Neural cell (in vitro differentiated cells): ENCODE measurements around the gene AEN. TPM values are rescaled to one million over a fixed set of nuclear protein-coding genes. Genes with fewer than 3 reads are reported as not detected.

ENCODE experiments used
- H2AFZ ChIP-seq: fragments of 200-600, 300-800 bp; sonication (generic), shearing (Covaris generic); 2 replicates; pipeline ENCODE4 v1.6.0; 2014; ENCODE audit warnings: low read depth, mild to moderate bottlenecking, antibody characterized with exemption, low read length, moderate library complexity
- H3F3A ChIP-seq: fragments of 200-600 bp; shearing (Covaris generic); 2 replicates; pipeline ENCODE4 v1.6.1; 2016; ENCODE audit warnings: mild to moderate bottlenecking, moderate library complexity, mixed read lengths, antibody characterized with exemption, low read length; ENCODE audit not compliant: insufficient read depth, poor library complexity, severe bottlenecking
- H3K27ac ChIP-seq: fragments of 200-600, 300-800 bp; sonication (generic), shearing (Covaris generic); 2 replicates; pipeline ENCODE4 v1.5.1; 2014; ENCODE audit warnings: mild to moderate bottlenecking, low read length, moderate library complexity
- H3K27me3 ChIP-seq: fragments of 300-800, 200-600 bp; sonication (generic), shearing (Covaris generic); 2 replicates; pipeline ENCODE4 v1.6.0; 2014; ENCODE audit warnings: mild to moderate bottlenecking, low read depth, low read length, moderate library complexity; ENCODE audit not compliant: insufficient read depth
- H3K36me3 ChIP-seq: fragments of 300-800, 200-600 bp; sonication (generic), shearing (Covaris generic); 2 replicates; pipeline ENCODE4 v1.5.1; 2014; ENCODE audit warnings: mild to moderate bottlenecking, antibody characterized with exemption, low read length, moderate library complexity; ENCODE audit not compliant: insufficient read depth
- H3K4me2 ChIP-seq: fragments of 300-800, 200-600 bp; sonication (generic), shearing (Covaris generic); 2 replicates; pipeline ENCODE4 v1.6.0; 2014; ENCODE audit warnings: mild to moderate bottlenecking, low read length
- H3K4me3 ChIP-seq: fragments of 300-800, 200-600 bp; sonication (generic), shearing (Covaris generic); 2 replicates; pipeline ENCODE4 v1.5.1; 2014; ENCODE audit warnings: mild to moderate bottlenecking, low read length, moderate library complexity
- H3K79me2 ChIP-seq: fragments of 200-600 bp; shearing (Covaris generic); replicated peaks from 2 replicates; pipeline ENCODE4 v1.6.0; 2014; ENCODE audit warnings: mild to moderate bottlenecking, low read length, moderate library complexity; ENCODE audit not compliant: insufficient read depth
- H3K9ac ChIP-seq: fragments of 300-800, 200-600 bp; sonication (generic), shearing (Covaris generic); 2 replicates; pipeline ENCODE4 v1.6.1; 2016; ENCODE audit warnings: mild to moderate bottlenecking, low read length, mixed read lengths
- H3K9me2 ChIP-seq: fragments of 200-600 bp; shearing (Covaris generic); 2 replicates; pipeline ENCODE4 v1.6.1; 2016; ENCODE audit warnings: mild to moderate bottlenecking, low read length, mixed read lengths; ENCODE audit not compliant: insufficient read depth
- H3K9me3 ChIP-seq: fragments of 200-600, 300-800 bp; sonication (generic), shearing (Covaris generic); 2 replicates; pipeline ENCODE4 v1.6.1; 2016; ENCODE audit warnings: mild to moderate bottlenecking, mixed run types, low read length, moderate library complexity, mixed read lengths
- H4K20me1 ChIP-seq: fragments of 200-600 bp; shearing (Covaris generic); 2 replicates; pipeline ENCODE4 v1.6.1; 2016; ENCODE audit warnings: mild to moderate bottlenecking, mixed run types; ENCODE audit not compliant: insufficient read depth
- EP300 ChIP-seq: fragments of 450-650 bp; conservative IDR thresholded peaks from 2 replicates; pipeline ENCODE4 v1.6.1; 2014; ENCODE audit warnings: antibody characterized with exemption, mild to moderate bottlenecking, moderate library complexity; ENCODE audit not compliant: poor library complexity, severe bottlenecking
- EZH2 ChIP-seq: fragments of 200-600, 300-800 bp; shearing (Covaris generic), sonication (generic); IDR thresholded peaks from 2 replicates; pipeline ENCODE4 v1.6.1; 2014; ENCODE audit warnings: antibody characterized with exemption, low read length, borderline replicate concordance, mild to moderate bottlenecking; ENCODE audit not compliant: insufficient read depth, poor library complexity, severe bottlenecking
- MXI1 ChIP-seq: fragments of 450-650 bp; conservative IDR thresholded peaks from 2 replicates; pipeline ENCODE4 v1.6.1; 2014; ENCODE audit warnings: antibody characterized with exemption, mild to moderate bottlenecking; ENCODE audit not compliant: poor library complexity, severe bottlenecking
- POLR2AphosphoS5 ChIP-seq: IDR thresholded peaks from 2 replicates; pipeline ENCODE4 v1.6.1; 2012
- RAD21 ChIP-seq: fragments of 450-650 bp; conservative IDR thresholded peaks from 2 replicates; pipeline ENCODE4 v1.6.1; 2014; ENCODE audit warnings: antibody characterized with exemption, mild to moderate bottlenecking, moderate library complexity
- SMC3 ChIP-seq: fragments of 450-650 bp; conservative IDR thresholded peaks from 2 replicates; pipeline ENCODE4 v1.6.1; 2014; ENCODE audit warnings: antibody characterized with exemption, mild to moderate bottlenecking, moderate library complexity; ENCODE audit not compliant: poor library complexity
- TAF1 ChIP-seq: IDR thresholded peaks from 2 replicates; pipeline ENCODE4 v1.6.1; 2012; ENCODE audit warnings: low read depth
- polyA plus RNA-seq: library from polyadenylated mRNA; depleted of rRNA; stranded (reverse); fragments of >200 nt; gene quantifications from 2 replicates; pipeline ENCODE4 v1.2.3, GENCODE V29; 2014
- TF ChIP-seq, protein P1 (sequence below): IDR thresholded peaks from 2 replicates; pipeline ENCODE4 v1.6.1; 2012; ENCODE audit warnings: borderline replicate concordance
- TF ChIP-seq, protein P2 (sequence below): fragments of 450-650 bp; IDR thresholded peaks from 2 replicates; pipeline ENCODE4 v1.5.1; 2014; ENCODE audit warnings: antibody characterized with exemption, mild to moderate bottlenecking, moderate library complexity; ENCODE audit not compliant: poor library complexity, severe bottlenecking

Gene AEN
- polyA plus RNA-seq, 1 donor from 2014 or later = 17.2 TPM

DNA sequence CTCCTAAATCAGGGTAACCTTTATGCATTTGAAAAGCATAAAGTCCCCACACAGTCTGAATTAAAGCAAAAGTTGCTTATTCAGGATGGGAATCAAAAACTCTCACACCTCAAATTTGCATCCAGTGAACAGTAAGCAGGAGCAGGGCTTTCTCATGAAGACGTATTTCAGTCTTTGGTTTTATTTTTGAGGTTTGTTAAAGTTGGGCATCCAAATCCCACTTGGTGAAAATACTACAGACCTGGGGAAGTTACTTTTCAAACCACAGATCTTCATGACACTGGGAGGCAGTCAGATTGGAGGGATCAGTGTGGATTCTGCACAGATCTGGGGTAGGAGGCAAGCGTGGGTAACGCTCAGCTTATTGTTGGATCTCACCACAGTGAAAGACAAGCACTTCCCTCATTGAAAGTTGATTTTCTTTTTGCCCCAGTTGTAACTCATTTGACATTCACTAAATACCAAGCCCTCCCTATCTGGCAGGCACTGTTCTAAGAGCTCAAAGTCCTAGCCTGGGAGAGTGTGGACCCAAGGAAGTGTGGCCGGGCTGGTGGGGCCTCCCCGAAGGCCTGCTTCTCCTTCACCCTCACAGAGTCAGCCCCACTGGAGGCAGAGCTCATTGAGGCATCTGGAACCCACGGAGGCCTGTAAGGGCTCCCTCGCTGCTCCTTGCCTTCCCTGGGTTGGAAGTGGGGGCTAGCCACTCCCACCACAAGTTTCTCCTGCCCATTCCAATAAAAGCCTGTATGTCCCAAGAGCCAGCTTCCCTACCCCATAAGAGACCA is 16.9 kb downstream of the AEN start:
- Histone ChIP-seq H4K20me1 (no peaks in the 10 kb centered on the region), H2AFZ (no peak overlapping the region), H3K27ac (no peak overlapping the region), H3K4me3 (no peak overlapping the region), H3F3A (no peaks in the 10 kb centered on the region), H3K9ac (no peak overlapping the region), H3K79me2 (no peaks in the 10 kb centered on the region), H3K36me3 (no peaks in the 10 kb centered on the region), H3K27me3 (no peaks in the 10 kb centered on the region), H3K9me2 (no peaks in the 10 kb centered on the region), H3K4me2 (no peak overlapping the region), H3K9me3 (no peaks in the 10 kb centered on the region)
- no peak for TF ChIP-seq POLR2AphosphoS5

DNA sequence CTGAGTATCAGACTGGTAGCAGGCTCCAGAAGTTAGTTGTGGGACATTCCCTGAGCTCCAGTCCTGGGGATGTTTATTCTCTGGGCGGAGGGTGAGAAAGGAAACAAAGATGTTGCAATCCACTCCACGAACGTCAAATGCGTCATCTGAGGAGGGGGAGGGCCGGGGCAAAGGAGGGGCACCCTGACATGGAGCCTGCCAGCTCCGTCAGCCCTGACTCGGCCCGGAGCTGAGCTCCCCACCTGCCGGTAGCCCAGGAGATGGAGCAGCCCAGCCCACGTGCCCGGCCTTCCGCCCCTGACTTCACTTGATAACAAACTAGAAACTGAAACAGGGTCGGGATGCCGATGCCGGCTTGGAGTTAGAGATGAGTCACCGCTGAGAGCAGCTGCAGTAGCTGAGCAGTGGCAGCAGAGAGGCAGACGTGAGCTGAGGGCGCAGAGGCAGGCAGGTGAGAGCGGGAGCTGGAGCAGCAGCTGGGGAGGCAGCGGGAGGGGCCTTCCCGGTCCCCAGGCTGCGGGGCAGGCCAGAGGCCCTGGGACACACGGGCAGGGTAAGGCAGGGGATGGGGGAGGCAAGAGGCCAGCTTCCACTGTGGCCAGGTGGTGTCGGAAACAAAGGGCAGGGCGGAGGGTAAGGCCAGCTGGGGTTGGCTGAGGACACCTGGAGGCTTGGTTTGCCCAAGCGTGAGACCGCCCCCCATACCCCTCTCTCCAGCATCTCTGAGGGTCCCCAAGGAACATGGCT is 17.7 kb downstream of the AEN start, which contains the start of gene ISG20:
ISG20 (plus strand) TSS at position 391 of the 747 bp plus-strand sequence; CDS start at position 742, 351 bp downstream.
- Histone ChIP-seq H3K9me2 (no peaks in the 10 kb centered on the region), H3K9me3 (no peaks in the 10 kb centered on the region), H3K4me2 (no peak within 1 kb of the TSS), H3K79me2 (no peaks in the 10 kb centered on the region), H3K36me3 (no peaks in the 10 kb centered on the region), H3K27me3 (no peaks in the 10 kb centered on the region), H3K4me3 (no peak within 1 kb of the TSS), H2AFZ (no peak within 1 kb of the TSS), H3F3A (no peaks in the 10 kb centered on the region), H3K9ac (no peak within 1 kb of the TSS), H4K20me1 (no peaks in the 10 kb centered on the region), H3K27ac (no peak within 1 kb of the TSS)
- TF ChIP-seq EP300 = no peak
- TF ChIP-seq RAD21 = no peak
- no peak for TF ChIP-seq POLR2AphosphoS5
- TF ChIP-seq, protein P1, sequence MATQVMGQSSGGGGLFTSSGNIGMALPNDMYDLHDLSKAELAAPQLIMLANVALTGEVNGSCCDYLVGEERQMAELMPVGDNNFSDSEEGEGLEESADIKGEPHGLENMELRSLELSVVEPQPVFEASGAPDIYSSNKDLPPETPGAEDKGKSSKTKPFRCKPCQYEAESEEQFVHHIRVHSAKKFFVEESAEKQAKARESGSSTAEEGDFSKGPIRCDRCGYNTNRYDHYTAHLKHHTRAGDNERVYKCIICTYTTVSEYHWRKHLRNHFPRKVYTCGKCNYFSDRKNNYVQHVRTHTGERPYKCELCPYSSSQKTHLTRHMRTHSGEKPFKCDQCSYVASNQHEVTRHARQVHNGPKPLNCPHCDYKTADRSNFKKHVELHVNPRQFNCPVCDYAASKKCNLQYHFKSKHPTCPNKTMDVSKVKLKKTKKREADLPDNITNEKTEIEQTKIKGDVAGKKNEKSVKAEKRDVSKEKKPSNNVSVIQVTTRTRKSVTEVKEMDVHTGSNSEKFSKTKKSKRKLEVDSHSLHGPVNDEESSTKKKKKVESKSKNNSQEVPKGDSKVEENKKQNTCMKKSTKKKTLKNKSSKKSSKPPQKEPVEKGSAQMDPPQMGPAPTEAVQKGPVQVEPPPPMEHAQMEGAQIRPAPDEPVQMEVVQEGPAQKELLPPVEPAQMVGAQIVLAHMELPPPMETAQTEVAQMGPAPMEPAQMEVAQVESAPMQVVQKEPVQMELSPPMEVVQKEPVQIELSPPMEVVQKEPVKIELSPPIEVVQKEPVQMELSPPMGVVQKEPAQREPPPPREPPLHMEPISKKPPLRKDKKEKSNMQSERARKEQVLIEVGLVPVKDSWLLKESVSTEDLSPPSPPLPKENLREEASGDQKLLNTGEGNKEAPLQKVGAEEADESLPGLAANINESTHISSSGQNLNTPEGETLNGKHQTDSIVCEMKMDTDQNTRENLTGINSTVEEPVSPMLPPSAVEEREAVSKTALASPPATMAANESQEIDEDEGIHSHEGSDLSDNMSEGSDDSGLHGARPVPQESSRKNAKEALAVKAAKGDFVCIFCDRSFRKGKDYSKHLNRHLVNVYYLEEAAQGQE = no peak
- TF ChIP-seq, protein P2, sequence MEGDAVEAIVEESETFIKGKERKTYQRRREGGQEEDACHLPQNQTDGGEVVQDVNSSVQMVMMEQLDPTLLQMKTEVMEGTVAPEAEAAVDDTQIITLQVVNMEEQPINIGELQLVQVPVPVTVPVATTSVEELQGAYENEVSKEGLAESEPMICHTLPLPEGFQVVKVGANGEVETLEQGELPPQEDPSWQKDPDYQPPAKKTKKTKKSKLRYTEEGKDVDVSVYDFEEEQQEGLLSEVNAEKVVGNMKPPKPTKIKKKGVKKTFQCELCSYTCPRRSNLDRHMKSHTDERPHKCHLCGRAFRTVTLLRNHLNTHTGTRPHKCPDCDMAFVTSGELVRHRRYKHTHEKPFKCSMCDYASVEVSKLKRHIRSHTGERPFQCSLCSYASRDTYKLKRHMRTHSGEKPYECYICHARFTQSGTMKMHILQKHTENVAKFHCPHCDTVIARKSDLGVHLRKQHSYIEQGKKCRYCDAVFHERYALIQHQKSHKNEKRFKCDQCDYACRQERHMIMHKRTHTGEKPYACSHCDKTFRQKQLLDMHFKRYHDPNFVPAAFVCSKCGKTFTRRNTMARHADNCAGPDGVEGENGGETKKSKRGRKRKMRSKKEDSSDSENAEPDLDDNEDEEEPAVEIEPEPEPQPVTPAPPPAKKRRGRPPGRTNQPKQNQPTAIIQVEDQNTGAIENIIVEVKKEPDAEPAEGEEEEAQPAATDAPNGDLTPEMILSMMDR = no peak
- no peak for TF ChIP-seq EZH2
- no peak for TF ChIP-seq SMC3
- TF ChIP-seq MXI1 = no peak
- no peak for TF ChIP-seq TAF1
